NCI-H1417 (cell line): ENCODE measurements around the gene IL1R1.

Source experiments
- DNase-seq, 3 experiments: peaks; one replicate each; lab custom pipeline; 2025; lab: John Stamatoyannopoulos, UW

The IL1R1 gene

DNA sequence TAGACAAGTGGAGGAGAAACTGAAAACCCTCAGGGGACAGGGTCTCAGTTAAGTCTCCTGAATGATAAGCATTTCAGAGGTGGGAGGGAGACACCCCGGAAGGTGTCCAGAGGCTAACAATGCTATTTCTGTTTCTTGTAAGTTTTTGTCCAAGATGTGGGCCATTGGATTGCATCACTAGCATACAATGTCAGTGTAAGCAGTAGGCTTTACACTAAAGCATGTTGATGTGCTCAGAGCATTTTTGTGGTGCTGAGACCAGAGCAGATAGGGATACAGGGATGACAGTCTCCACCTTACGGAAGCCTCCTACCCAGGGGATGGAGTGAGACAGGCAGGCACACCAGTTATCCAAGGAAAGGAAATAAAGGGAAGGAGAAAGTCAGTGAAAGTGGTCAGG lies 2.2 kb upstream of the IL1R1 start:
- DNase-seq: no peak

DNA sequence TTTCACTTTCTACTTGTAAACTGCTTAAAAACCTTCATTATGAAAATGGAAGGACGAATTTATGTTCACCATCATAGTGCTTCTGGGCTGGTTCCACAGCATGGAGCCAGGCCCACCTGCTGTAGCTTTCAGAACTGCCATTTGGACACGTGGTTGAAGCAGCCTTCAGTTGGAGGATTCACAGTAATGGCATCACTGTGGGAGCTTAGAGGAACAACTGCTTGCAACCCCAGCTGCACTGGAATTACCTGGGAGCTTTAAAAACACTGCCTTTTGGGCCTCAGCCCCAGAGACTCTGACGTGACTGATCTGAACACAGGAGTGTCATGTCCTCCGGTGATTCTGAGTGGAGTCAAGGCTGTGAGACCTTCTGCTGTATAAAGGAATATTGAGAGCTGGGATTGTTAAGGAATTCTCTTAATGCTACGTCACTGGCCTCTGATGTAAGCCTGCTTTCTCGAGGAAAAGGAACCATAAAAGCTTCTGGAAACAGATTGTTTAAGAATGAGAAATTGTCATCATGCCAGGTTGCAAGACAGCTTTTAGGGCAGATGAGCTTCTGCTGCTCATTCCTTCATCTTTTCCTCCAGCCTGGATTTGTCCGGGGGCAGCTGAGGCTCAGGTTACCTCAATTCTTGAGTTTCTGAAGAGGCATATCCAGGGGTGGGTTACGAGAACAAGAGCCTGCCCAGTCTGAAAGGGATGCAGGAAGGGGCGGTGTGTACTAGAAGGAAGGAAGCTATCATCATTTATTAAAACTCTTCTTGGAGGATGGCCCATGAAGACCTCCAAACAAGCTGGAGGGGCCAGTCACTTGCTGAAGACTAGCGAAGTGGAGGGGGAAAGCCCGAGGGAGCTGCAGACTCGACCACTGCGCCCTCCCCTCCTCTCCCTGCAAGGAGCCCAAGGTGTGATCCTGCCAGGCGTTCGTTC lies 1.3 kb upstream of the IL1R1 start:
- DNase-seq: no peak

DNA sequence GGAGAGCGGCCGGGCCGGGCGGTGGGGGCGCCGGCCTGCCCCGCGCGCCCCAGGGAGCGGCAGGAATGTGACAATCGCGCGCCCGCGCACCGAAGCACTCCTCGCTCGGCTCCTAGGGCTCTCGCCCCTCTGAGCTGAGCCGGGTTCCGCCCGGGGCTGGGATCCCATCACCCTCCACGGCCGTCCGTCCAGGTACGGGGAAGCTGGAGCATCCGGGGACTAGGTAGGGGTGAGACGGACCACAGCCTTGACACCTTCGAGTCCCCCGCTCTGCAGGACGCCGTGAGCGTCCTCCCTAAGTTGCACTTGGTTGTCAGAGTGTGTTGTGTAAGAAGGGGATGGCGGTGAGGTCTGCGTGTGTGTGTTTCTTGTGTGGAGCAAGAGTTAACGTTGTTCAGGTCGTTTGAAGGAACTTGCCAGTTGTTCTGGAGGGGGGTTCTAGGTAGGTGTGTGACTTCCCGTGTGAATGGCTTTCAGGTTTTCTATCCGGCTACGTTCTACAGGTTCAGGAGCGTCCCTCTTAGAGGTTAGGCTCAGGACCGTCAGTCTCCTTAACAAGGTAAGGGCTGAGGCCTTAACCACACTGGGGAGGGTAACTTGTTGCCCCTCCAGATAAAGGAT lies 393 bp downstream of the IL1R1 start:
- no peak for DNase-seq

DNA sequence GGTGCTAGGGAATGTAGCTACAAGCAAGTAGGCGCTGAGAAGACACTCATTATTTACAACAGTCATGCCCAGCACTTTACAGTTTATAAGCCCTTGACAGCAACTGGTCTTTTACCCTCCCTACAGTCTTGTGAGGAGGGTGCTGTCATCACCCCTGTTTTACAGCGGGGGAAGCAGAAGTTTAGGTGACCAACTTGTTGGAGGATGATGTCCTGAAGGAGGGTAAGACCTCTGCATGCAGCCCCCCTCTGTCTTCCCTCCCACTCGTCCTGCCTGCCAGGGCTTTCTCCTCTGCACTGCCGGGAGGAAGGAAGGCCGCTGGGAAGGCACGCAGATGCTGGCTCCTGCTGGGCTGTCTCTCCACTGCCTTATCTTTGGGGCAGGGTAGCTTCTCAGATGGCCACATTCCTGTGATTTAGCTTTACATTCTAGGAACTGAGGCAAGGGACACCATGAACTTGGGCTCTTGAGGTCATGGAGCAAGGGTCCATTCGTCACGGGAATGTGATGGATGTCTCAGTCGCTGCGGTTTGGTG lies 972 bp downstream of the IL1R1 start:
- DNase-seq: no peak

DNA sequence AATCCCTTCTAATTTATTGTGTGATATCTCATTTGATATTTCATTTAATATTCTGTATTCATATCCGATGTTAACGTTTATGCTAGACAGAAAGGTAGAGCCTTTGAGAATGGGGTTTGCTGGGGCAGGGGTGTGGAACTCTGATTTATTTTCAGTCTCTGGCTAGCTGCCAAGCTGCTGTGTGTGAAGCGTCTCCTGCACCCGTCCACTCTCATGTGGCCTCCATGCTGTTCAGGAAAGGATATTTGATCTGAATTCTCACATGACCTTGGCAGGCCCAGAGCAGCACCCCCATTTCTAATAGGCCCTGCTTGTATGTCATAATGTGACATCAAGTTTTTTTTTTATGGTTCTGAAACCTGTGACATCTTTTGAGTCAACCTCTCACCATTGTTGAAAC lies 1.6 kb downstream of the IL1R1 start:
- DNase-seq: no peak

DNA sequence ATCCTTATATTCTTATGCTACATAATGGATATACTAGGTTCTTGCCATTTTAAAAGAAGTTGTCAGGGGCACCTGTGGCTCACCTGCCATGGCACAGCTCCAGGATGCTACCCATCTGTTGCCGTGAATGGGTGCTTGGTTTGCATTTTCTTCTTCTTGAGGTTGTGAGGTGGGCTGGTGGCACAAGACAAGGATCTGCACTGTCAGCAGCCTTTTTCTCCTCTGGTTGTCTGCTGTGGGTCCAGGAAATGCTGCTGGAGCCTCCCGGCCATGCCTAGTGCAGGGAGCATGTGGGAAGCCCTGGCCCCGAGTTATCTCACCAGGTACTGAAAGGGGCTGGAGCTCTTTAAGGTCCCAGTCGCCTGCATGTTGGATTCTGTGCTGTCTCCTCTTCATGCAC lies 2.6 kb downstream of the IL1R1 start:
- DNase-seq: no peak

DNA sequence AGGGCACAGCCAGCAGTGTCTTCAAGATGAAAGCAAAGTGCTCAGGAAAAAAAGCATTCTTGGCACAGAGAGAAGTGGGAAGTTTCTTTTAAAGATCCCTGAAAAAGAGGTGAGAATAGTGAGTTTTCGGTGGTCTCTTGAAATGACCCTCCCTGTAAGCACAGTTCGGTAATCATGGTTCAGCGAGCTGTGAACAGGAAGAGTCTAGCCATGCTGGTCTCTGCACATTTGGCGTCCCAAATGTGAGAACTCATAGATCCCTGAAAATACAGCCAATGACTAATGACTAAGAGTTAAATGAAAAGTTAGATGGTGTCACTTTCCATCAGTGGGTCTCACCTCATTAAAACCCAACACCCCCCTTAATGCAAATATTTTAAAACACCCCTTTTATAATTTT lies 3.4 kb downstream of the IL1R1 start:
- DNase-seq: no peak

DNA sequence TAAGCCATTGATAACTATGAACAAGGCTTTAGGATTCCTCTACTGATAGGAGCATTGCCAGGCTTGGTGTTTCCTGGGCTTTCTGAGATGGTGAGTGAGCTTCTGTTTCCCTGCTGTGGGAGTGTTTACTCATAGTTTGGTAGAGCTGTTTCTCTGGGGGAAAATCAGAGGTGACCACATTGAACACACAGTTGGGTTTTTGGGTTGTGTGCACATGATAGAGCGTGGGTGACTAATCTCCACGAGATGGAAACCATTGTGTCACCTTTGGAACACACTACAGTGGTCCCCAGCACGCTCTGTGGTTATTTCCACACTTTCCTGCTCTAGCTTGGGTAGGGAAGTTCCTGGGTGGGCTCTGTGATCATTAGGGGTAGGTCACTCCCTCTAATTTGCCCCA lies 5.4 kb downstream of the IL1R1 start:
- no peak for DNase-seq

DNA sequence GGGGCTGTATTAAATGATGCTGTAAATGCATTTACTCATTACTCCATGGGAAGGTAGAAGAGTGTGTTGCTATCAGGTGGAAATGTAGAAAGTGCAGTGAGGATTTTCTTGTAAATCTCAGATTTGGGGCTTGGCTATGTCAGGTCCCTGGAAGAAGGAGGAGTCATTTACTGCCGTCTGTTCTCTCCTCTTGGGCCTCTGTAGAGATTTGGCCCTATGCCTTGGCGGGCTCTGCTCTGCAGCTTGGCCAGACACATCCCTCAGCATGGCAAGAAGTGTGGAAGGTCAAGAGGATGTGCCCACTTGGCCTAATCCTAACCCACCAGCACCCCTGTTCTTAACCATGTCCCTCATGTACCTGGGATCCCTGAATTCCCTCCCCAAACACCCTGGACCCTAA lies 6.7 kb downstream of the IL1R1 start:
- no peak for DNase-seq

DNA sequence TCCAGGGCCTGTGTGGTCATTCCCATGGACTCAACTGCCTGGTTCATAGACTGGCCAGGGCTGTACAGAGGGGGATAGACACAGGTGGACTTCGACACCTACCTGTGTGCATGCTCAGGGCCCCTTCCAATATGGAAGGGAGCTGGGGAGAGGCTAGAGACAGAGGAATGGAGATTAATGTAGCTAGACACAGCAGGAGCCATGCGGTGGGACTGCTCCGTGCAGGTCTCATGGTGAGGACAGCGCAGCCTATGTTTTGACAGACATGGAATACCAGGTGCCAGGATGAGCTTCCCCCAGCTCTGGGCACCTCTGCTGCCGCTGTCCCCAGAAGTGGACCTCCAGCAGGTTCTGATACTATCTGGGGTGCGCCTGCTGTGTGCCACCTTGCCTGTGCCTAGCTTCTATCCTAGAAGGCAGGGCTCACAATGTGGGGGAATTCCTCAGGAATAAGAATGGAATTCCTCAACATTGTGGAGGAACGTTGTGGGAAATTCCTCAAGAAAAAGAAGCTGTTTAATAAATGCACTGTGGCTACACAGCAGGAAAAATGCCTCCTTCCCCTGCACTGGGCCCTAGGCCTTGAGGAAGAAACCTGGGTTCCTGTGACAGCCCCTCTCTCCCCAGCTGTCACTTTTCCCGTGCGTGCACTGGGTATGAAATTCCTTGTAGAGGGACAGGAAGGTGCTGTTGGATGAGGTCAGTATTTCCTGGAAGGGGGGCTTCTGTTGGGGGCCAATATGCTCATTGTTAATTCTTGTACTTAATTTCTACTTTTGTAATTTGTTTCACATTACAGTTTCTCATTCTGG lies 7.3 kb downstream of the IL1R1 start:
- no peak for DNase-seq

DNA sequence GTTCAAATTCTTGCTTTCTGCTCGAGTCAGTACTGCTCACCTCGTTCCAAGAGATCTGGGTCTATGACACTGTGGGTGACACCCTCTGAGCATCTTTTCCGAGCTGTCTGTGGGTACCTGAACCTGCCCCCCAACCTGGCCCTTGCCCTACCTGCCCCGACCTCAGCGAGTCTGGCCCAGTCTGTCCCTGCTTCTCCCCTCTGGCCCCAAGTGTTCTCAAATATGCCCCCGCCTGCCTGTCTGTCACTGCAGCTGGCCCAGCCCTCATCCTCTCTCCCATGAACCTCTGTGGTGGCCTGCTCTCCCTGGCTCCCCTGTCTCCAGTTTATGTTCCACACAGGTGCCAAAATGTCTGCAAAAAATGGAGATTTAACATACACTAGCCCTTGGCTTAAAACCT lies 11.8 kb downstream of the IL1R1 start:
- no peak for DNase-seq

DNA sequence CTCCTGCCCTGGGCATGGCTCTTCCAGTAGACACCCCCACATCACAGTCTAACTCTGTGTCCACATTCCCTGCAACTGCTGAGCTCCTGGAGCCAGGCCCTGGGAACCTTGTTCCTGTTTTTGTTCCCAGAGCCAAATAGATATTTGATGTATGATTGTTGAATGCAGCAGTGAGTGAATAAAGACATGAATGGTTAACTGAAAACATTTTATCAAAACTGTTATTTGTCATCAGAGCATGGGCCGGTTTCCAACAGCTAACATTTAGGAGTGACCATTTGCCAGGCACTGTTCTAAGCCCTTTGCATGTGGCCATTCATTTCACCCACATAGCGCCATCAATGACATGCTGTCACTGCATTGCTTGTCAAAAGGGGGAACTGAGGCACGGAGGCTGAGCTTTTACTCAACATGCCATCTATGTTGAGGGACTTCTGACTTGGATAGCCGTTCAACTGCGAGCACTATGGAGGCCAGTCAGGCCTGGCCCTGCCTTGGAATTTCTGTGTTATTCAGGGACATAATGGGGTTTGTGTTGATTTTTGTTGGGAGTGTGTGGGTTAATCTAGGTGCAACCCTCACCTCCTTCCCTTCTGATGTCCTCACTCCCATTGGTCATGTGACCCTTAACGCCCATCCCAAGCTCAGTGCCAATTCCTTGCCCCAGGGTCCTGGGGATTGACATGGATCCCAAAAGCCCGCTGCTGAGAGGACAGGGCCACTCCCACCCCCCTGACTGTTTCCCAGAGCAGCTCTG lies 12.6 kb downstream of the IL1R1 start:
- no peak for DNase-seq

DNA sequence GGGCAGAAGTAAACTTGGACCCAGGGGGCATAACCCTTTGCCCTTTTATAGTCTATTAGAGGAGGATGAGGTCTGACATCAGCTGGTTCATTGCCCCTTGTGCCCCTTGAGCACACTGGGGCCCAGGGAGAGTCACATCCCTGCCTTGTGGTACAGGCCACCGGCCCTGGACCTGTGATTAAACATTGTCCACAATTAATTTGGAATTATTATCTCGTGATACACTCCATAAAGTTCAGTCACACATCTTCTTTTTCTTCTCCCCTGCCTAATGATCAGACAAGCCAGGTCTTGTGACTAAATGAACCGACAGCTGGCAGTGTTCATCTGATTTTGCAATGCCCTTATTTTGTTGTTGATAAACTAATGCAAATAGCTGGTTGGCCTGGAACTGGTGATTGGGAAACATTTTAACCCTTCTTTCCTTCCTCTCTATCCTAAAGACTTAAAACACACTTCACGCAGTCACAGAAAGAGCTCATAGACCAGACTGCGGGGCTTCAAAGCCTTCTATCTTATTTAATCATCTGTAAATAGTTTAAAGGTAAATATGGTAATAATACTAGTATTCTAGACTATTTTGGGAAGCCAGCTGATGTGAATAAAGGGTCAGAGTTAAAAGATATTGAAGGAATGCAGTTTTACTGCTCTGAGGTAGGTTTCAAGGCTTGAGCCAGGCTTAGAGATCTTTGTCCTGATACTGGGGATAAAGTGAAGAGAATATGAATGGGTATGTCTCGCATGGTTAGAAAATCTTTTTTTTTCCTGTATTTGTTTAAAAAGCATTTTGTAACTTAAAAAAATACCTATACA lies 13.4 kb downstream of the IL1R1 start:
- no peak for DNase-seq

DNA sequence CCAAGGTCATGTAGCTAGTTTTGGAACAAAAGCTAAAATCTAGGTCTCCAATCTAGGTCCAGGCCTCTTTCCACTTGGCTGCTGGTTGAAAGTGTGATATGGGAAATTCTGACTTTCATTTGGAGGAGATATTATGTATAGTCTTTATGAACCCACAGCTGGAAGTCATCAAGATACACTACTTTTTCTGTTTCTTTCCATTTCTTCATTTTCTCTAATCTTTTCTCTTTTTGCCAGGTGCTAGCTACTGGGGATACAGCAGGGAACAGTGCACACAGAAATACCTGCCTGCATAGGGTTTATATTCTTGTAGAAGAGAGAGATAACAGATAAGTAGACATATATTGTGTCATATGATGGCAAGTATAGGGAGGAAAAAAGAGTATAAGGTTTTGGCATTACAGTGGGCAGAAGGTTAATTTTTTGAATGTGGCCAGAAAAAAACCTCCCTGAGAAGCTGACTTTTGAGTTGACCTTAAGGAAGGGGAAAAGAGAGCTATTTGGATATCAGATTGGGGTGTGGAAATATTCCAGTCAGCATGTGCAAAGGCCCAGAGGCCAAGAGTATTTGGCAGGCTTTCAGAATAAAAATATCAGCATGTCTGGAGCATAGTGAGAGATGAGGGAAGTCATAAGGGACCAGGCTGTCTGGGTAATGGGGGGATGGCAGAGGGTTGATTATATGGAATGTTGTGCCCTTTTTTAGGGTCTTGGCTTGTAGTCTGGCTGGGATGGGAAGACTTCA lies 15.6 kb downstream of the IL1R1 start:
- no peak for DNase-seq

DNA sequence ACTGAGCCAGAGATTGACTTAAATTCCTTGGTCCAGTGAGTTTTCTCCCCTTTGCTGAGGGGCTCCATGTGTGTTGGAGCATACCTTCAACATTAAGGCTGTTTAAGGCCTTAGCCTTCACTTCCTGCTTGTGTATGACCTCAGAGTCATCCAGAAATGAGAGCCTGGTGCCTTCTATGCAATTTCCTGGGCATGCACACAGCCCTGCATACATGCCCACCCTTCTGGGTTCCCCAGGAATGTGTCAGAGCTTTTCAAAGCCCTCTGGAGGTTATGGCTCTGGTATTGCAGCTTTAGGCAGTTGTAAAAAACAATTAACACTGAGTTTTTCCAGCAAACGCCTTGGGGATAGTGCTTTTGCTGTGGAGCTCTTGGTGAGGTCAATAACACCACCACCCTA lies 16.7 kb downstream of the IL1R1 start:
- no peak for DNase-seq

DNA sequence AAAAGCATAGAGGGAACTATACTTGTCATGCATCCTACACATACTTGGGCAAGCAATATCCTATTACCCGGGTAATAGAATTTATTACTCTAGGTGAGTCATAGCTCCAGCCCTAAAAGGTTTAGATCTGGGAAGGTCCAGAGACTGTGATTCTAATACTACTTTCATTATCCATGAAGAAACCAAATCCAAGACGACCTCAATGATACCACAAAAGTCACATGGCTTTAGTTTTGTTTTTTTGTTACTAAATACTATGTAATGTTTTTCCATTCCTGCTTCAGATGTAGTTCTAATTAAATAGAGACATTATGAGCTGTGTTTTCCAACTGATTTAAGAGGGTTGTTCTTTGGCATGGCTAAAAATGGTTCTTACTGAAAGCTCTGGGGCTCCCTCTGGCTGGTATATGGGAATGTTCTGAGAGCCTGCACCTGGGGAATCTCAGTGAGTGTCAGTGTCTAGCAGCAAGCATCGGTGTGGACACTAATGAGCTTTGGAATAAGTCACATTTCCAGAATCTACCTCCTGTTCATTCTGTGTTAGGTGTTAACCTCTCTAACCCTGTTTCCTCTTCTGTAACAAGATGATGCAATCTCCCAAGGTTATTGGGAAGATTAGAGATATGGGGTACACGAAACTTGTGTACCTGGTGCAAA lies 23.8 kb downstream of the IL1R1 start:
- DNase-seq: no peak

DNA sequence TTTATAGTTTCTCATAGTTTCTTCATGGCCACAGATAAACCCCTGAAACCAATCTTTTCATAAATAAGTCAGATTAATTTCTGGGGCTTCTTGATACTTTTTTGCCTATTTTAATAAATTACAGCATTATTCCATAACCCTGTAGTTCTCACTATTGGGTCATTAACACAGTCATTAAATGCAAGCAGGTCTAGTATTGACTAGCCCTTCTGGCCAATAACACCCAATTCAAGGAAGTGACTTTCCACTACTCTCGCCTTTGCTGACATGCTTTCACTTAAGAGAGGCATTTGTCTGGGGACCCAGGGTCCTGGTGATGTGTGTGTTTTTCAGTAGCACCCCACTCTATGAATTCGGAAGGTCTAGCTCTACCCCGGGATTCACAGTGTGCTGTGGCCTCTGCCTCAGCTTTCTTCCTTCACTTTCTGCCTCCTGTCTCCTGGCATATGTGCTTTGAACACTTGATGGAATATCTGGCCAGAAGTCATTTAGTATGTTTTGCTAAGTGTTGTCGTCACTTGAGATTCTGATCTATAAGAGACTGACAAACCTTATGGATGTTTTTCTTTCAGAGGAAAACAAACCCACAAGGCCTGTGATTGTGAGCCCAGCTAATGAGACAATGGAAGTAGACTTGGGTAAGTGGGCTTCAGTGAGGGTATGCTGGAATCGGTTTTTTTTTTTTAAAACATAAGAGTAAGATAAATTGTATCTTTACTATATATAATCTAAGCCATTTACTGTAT lies 25.7 kb downstream of the IL1R1 start:
- no peak for DNase-seq

DNA sequence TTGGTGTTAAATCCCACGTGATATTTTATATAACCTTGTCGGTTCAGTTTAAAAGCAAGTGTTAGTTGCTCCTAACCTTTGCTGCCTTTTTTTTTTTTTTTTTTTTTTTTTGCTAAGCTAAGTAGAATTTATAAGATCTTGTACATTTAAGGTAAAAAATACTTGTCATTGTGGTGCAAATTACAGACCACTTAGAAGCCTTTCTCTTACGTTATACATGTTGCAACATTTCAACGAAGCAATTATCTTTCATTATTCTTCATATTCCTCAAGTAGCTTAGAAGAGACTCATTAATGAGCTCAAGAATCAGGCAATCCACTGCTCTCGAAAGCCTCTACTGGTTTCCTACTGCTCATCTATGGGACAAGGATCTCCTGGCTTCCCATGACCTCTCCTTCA lies 29.4 kb downstream of the IL1R1 start:
- DNase-seq: no peak

DNA sequence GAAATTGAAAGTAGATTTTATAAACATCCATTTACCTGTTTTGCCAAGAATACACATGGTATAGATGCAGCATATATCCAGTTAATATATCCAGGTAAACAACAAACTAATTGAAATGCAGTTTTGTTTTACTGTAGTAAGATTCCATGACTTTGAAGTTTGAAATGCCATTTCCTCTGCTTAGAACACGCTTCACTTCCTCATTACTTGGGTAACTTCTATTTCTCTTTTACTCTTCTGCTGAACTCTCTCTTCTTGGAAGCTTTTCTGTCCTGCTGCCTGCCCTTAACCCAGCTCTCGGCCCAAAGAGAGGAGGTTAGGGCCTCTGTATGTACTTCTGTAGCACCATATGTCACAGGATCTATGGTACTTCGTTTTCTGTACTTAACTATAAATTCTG lies 30.2 kb downstream of the IL1R1 start:
- no peak for DNase-seq
